Dedifferentiated amniotic fluid mesenchymal stem cell (primary cell): ENCODE data around the gene SDHB.

Experiments used
- DNase-seq: peaks from one replicate; pipeline ENCODE4 v3.0.0-alpha.2; 2016; ENCODE audit errors: extremely low spot score

Gene SDHB

GRCh38 chr1:16986560-16986959 lies 67.3 kb downstream of the SDHB start:
- no peak for DNase-seq

- no peak for DNase-seq
Observed at GRCh38 chr1:16986113-16986512, 67.7 kb downstream of the SDHB start.

- DNase-seq: peak; percentile 70
Observed at GRCh38 chr1:16984717-16985116, 69.1 kb downstream of the SDHB start.

- no peak for DNase-seq
Observed at GRCh38 chr1:16983649-16984048, 70.2 kb downstream of the SDHB start.

DNA sequence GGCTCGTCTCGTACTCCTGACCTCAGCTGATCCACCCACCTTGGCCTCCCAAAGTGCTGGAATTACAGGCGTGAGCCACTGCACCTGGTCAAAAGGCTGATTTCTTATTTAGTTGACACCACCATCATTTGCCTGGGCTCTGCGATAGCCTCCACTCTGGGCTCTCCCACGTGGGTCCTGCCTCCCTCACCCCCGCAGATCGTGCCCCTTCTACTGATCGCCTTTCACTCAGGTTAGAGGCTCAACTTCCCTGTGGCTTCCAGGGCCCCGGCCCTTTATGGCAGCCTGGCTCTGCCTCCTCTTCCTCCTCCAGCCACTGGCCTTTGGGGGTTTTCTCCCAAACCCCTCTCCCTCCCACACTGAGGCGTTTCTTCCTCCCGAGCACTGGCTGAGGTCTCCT lies 70.9 kb downstream of the SDHB start:
- DNase-seq: no peak

- peak; percentile 85 for DNase-seq
Observed at GRCh38 chr1:16981269-16981849, 72.5 kb downstream of the SDHB start.

- peak; percentile 26 for DNase-seq
Observed at GRCh38 chr1:16980473-16981268, 73.2 kb downstream of the SDHB start, which contains the start of gene MFAP2. TSS of gene MFAP2 (minus strand) at chr1:16980620. CDS start at chr1:16978273, 2,347 bp downstream.

DNA sequence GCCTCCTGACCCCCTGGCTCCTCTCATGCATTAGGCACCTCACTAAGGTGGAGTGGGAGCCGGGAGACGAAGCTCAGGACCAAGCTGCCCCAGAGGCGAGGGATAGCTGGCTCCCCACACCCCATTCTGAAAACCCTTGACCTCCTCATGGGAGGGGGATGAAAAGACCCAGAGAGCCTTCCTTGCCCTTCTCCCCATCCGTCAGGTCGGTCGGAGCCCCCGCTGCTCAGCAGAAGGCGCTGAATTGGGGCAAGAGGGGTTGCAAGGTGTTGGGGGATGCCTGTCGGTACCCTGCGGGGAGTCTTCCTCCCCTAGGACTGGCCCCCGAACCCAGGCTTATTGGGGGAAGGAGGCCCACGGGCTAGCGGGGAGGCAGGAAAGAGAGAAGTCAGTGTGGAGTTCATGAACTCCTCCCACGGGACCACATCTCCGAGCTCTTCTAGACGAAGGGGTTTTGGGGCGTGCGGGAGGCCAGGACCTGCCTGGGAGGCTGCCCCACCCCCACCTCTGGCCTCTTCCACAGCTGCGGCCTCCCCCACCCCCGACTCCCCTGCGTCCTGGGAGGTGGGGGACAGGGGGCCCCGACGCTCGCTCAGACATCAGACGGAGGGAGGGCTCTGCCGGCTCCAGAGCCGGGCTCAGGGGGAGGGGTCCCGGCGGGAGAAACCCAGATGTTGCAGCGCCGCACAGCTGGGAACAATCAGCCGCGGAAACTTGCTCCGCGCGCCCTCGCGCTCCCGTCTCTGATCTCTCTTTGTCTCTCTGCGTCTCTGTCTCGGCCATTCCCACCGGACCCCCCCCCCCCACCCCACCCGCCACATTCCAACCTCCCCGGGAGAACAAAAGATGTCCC lies 74.1 kb downstream of the SDHB start:
- DNase-seq: no peak

DNA sequence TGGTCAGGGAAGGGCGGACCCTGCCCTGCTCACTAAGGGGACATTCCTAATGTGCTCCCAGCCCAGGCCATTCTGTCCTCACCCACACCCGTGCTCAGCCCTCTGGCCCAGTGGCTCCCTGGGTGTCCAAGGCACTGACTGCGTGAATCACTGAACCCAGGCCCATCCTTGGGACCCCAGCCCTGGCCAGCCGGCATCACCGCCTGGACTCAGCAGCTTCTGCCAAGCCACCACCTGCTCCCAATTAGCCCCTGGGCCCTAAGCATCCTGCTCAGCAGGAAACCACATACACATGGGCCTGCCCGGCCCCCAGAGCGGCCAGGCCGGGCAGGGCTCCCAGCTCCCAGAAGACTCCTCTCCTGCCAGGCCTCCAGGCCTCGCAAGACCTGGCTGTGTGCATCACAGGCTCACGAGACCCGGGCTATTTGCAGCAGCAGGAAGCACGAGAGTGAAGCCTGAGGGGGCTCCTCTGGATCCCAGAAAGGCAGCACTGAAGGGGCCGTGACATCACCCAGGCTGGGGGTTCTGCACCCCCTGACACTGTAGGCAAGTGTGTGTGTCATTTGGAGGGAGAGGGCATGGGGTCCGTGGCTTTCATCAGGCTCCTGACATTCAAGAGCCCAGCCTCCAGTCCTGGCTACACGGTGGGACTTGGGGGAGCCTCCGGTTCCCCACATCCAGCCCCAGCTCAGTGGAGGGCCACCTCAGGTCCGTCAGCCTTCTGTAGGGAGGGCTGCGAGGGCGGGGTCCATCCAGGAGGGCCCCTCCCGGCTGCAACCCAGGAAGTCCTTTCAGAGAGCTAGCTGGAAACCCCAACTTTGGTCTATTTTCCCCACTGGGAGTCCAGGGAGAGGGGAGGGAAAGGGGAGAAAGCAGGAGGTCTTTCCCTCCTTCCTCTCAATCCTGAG lies 75.0 kb downstream of the SDHB start:
- DNase-seq: peak; percentile 78

- DNase-seq: no peak
Observed at GRCh38 chr1:16978139-16978538, 75.7 kb downstream of the SDHB start.

DNA sequence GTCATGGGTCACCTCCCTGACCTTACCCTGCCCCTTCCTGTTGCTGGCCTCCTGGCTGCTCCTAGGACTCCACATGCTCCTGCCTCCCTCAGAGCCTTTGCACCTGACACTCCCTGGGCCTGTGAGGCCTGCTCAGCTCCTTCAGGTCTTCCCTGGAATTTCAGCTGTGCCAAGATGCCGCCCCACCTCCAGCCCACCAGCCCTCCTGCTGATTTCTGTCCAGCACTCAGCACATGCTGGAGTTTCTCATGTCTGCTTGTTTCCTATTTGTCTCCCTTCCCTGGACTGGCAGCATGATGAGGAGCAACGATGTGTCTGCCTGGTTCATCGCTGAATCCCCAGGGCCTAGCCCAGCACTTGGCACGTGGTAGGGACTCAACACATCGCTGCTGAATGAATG lies 76.5 kb downstream of the SDHB start:
- no peak for DNase-seq

- no peak for DNase-seq
Observed at GRCh38 chr1:16976966-16977365, 76.9 kb downstream of the SDHB start.

DNA sequence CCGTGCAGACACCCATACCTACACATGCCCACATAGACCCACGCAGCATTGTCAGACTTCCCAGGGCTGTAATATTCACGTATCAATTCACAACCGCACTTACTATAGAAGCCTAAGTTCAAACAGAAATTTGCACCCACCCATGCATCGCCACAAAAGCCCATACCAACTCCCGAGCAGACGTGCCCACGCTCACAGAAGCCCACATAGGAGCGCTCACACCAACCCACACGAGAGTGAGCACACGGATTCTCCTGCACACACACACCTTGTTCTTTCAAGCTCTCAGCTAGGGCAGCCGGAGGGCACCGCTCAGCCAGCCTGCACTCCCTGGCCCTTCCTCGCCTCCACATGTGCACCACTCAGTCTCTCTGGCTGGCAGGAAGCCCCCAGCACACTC lies 78.0 kb downstream of the SDHB start:
- no peak for DNase-seq

GRCh38 chr1:16975211-16975610 lies 78.6 kb downstream of the SDHB start:
- DNase-seq: no peak

DNA sequence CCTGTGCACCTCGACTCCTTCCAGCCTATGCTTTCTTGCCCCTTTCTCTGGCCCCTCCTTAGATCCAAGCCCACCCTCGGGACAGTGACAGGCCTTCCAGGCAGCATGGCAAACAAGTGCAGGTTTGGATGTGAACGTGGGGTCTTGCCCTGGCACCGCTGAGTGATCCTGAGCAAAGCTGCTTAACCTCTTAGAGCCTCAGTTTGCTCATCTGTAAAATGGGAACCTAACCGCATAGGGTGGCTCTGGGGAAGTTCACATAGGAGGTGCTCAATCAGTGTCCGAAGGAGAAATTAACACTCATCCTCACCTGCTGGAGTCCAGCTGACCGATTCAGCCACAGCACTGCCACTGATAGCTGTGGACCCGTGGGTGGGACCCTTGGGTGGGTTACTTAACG lies 80.6 kb downstream of the SDHB start:
- no peak for DNase-seq

DNA sequence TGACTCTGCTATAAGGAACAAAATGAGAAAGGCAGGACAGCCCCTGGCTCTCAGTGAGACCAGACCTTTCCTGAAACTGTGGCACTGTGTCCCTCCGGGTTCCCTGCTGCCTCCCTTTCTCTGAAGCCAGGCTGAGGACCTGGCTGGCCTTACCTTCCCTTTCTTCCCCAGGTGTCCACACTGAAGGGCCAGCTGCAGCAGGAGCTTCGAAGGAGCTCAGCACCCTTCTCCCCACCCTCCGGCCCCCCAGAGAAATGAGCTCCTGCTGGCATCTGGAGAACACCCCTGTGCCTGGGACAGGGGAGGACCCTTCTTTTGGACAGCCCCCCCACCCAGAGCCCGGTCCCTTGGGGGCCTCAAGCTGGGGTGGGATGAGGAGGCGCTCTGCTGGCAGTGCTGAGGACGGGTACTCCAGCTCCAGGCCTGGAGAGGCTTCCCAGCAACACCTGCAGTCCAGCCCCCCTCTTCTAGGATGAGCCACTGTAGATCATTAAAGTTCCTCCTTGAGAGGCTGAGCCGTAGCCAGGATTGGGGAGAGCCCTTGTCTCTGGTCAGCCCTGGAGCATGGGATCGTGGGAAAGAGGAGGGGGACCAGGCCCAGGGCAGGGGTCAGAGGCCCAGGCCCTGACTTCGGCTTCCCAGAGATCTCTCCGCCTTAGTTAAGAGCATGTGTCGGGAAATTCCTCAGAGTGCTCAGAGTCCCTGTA lies 81.5 kb downstream of the SDHB start:
- no peak for DNase-seq

- DNase-seq: peak; percentile 44
Observed at GRCh38 chr1:16971341-16972188, 82.3 kb downstream of the SDHB start.

DNA sequence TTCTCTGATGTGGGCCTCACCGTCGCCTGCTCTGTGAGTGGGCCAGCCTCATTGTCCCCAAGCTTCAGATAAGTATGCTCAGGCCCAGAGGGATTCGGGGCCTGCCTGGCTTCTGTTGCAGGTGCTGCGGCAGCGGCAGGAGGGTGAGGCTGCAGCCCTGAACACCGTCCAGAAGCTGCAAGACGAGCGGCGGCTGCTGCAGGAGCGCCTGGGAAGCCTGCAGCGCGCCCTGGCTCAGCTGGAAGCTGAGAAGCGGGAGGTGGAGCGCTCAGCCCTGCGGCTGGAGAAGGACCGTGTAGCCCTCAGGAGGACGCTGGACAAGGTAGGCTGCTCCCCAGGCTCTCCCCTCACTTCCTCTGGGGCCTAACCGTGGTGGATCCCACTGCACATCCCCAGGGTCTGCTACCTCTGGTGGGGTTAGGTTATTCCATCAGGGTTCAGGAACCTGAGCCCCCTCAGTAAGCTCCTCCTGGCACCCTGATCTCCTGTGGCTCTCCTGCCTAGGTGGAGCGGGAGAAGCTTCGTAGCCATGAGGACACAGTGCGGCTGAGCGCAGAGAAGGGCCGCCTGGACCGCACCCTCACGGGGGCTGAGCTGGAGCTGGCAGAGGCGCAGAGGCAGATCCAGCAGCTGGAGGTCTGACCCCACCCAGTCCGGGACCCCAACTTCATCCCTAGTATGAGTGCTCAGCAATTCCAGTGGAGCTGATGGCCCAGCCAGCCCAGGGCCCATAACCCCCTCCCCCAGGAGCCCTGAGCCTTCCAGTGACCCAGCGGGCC lies 83.5 kb downstream of the SDHB start:
- no peak for DNase-seq

DNA sequence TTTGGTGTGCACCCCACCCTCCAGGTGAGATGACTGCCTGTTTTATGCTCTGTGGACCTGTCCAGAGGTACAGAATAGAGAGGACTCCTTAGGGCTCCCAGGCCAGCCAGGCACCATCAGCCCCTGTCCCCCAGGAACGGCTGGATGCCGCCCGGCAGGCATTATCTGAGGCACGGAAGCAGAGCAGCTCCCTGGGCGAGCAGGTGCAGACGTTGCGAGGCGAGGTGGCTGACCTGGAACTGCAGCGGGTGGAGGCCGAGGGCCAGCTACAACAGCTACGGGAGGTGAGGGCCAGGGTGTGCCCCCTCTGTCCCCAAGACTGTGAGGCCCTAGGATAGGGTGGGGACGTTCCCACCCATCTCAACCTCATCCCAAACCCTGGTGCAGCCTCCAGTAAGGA lies 84.2 kb downstream of the SDHB start:
- DNase-seq: no peak
